DMS114 treated with DMSO at 0.1 percent for 48 hours (cell line): Measurements from ENCODE around the gene CCDC88A.
"Not testable (repeated sequence)": the region's sequence is repeated elsewhere in the genome, so short reads cannot be mapped to it uniquely, and the experiment has no call there.

Experiments
- DNase-seq: peaks from one replicate; lab custom pipeline; 2025; ENCODE audit not compliant: unreplicated experiment; lab: John Stamatoyannopoulos, UW

Gene CCDC88A

GRCh38 chr2:55241582-55241981, 178.1 kb downstream of the CCDC88A start:
- DNase-seq: not testable (repeated sequence)

DNA sequence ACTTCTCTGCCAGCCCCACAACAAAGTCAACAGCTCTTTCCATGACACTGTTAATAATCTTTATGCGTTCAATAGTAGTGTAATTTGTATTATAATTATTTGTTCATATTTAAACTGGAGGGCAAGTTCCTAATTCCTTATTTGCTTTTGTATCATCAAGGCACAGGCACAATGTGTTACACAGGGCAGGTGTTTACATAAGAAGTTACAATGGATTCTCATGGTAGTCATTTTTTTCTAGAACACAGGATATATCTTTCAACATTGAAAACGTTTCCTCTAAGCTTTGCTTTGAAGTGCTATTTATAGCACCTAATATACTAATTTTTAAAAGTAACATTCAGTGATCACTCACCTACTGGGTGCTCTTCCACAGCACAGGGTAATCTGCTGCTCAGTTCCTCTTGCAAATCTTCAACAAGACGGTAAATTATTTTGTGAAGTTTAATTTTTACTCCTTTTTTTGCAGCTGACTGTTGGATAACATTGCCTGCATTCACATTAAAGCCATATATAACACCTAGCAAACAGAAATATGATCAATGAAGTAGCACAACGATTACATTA, 179.9 kb downstream of the CCDC88A start:
- DNase-seq: no peak
